ENCODE results near the gene ZFAND3. TPM values are rescaled to one million over a fixed set of nuclear protein-coding genes. Genes with fewer than 3 reads are reported as not detected.

The ZFAND3 gene
- total and polyA plus RNA-seq, 2 donors (not counting 3 experiments of a cell fraction or from before 2014, with no cell fraction given): 15.4 to 54.2 TPM

- no peaks in the 10 kb centered on the region for H3K27me3 ChIP-seq (ENCODE audit: control insufficient read depth in 2 of 2, insufficient read depth in 2 of 2, low read length in 2 of 2)
- H3K36me3 ChIP-seq (ENCODE audit: control insufficient read depth in 2 of 2, extremely low read depth in 1 of 2, insufficient read depth in 2 of 2, low read length in 2 of 2): no peaks in the 10 kb centered on the region
- no peak for FAIRE-seq
- no peak overlapping the region for H3K27ac ChIP-seq (ENCODE audit: insufficient read depth, low read depth, low read length)
- H3K9me3 ChIP-seq (replicated peaks; ENCODE audit: control insufficient read depth, insufficient read depth, low read length): no peaks in the 10 kb centered on the region
- H3K9ac ChIP-seq (replicated peaks; ENCODE audit: extremely low read depth, insufficient read depth, low read length): no peak overlapping the region
- ChIA-PET CTCF (interaction anchor here (1.2 to 1.8 kb wide), 2 partner anchors 28 to 91 kb away, joined by 4 to 5 read pairs; no protein-coding TSS in a partner anchor), POLR2A (no interaction called here)
- BruUV-seq (replicated peaks): no TSS peak
- H2AFZ ChIP-seq (ENCODE audit: low read depth, low read length): no peak overlapping the region
- H3K9me1 ChIP-seq (replicated peaks; ENCODE audit: control insufficient read depth, extremely low read depth, insufficient read depth, low read length): no peaks in the 10 kb centered on the region
- intact Hi-C loops (cut with micrococcal nuclease): no loop called here
- H3K4me2 ChIP-seq (ENCODE audit: insufficient read depth, low read length): no peak overlapping the region
- no peak for TF ChIP-seq JUN (IDR thresholded peaks at IDR 0.05; ENCODE audit: borderline replicate concordance, insufficient read depth, insufficient read length, low read depth)
- no peak for TF ChIP-seq POLR2AphosphoS5 (IDR thresholded peaks at IDR 0.05; ENCODE audit: insufficient read depth, low read depth, low read length)
- no peak for TF ChIP-seq POLR2A (IDR thresholded peaks at IDR 0.05; ENCODE audit: low read depth, low read length)
- no peak for TF ChIP-seq MAX (IDR thresholded peaks at IDR 0.05; ENCODE audit: insufficient read depth, insufficient read length)
- TF ChIP-seq GATA2 (IDR thresholded peaks at IDR 0.05; ENCODE audit: insufficient read depth, insufficient read length, low read depth, low read length): no peak
- TF ChIP-seq FOS (IDR thresholded peaks at IDR 0.05; ENCODE audit: borderline replicate concordance, insufficient read depth, low read length): no peak
- TF ChIP-seq EZH2 (IDR thresholded peaks at IDR 0.05; ENCODE audit: borderline replicate concordance, low read depth, low read length, severe bottlenecking): no peak
- TF ChIP-seq, protein P1, sequence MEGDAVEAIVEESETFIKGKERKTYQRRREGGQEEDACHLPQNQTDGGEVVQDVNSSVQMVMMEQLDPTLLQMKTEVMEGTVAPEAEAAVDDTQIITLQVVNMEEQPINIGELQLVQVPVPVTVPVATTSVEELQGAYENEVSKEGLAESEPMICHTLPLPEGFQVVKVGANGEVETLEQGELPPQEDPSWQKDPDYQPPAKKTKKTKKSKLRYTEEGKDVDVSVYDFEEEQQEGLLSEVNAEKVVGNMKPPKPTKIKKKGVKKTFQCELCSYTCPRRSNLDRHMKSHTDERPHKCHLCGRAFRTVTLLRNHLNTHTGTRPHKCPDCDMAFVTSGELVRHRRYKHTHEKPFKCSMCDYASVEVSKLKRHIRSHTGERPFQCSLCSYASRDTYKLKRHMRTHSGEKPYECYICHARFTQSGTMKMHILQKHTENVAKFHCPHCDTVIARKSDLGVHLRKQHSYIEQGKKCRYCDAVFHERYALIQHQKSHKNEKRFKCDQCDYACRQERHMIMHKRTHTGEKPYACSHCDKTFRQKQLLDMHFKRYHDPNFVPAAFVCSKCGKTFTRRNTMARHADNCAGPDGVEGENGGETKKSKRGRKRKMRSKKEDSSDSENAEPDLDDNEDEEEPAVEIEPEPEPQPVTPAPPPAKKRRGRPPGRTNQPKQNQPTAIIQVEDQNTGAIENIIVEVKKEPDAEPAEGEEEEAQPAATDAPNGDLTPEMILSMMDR (IDR thresholded peaks at IDR 0.05; ENCODE audit: extremely low read depth in 1 of 2, insufficient read depth in 1 of 2, low read depth in 1 of 2, low read length in 2 of 2): no peak
- no peak for TF ChIP-seq MYC (IDR thresholded peaks at IDR 0.05; ENCODE audit: low read depth, low read length)
- no peak for DNase-seq (ENCODE audit: low read depth, low spot score)
- dilution Hi-C loops (cut with MboI; ENCODE audit: extremely low pct_ligation_motif_present, low sequenced_read_pairs): no loop called here
- H3K4me1 ChIP-seq (ENCODE audit: control insufficient read depth, extremely low read depth, insufficient read depth, low read length): no peaks in the 10 kb centered on the region
- peaks cover 4% of the 10 kb centered on the region for H4K20me1 ChIP-seq (replicated peaks; ENCODE audit: control insufficient read depth, extremely low read depth, insufficient read depth, low read length)
- no peak overlapping the region for H3K4me3 ChIP-seq (replicated peaks in 1 of 3; ENCODE audit: insufficient read depth in 1 of 3, low read depth in 1 of 3, low read length in 3 of 3)
- H3K79me2 ChIP-seq (ENCODE audit: control insufficient read depth, insufficient read depth, low read length): peaks cover 84% of the 10 kb centered on the region
These were observed 98.0 kb downstream of the ZFAND3 start for GRCh38 chr6:37917566-37917965.
